Esophagus muscularis mucosa (tissue), 4 donors: ENCODE measurements around the gene CKAP5. TPM values are rescaled to one million over a fixed set of nuclear protein-coding genes. Genes with fewer than 3 reads are reported as not detected.

Experiments
- DNase-seq: peaks from one replicate; pipeline ENCODE4 v3.0.0-alpha.2; 2017; ENCODE audit errors: extremely low spot score
- H3K27ac ChIP-seq, 4 donors: fragments of 200-600 bp; sonication (generic); replicated peaks in 1 of 4; 1 replicate in 3 of 4; 2 replicates in 1 of 4; pipeline ENCODE4 v1.5.1; 2016 to 2019; ENCODE audit warnings: mild to moderate bottlenecking in 1 of 4
- H3K27me3 ChIP-seq, 4 donors: fragments of 200-600 bp; sonication (generic); one replicate each; pipeline versions ENCODE4 v1.5.1 to v1.6.0; 2016 to 2019
- H3K36me3 ChIP-seq, 4 donors: fragments of 200-600 bp; sonication (generic); one replicate each; pipeline ENCODE4 v1.5.1; 2016 to 2019
- H3K4me1 ChIP-seq, 4 donors: fragments of 200-600 bp; sonication (generic); one replicate each; pipeline ENCODE4 v1.5.1; 2016 to 2019
- H3K4me3 ChIP-seq, 4 donors: fragments of 200-600 bp; sonication (generic); 1 replicate in 2 of 4; 2 replicates in 2 of 4; pipeline ENCODE4 v1.5.1; 2016 to 2019; ENCODE audit warnings: mild to moderate bottlenecking in 4 of 4, moderate library complexity in 1 of 4
- H3K9me3 ChIP-seq, 4 donors: fragments of 200-600 bp; sonication (generic); 1 replicate in 3 of 4; 2 replicates in 1 of 4; pipeline ENCODE4 v1.5.1; 2016 to 2019
- EP300 ChIP-seq: sonication (generic); formaldehyde crosslinking; IDR thresholded peaks from one replicate; pipeline ENCODE4 v1.6.1; 2017; ENCODE audit warnings: antibody characterized with exemption
- POLR2A ChIP-seq: fragments of 450-650 bp; IDR thresholded peaks from one replicate; pipeline ENCODE4 v1.6.1; 2017; ENCODE audit warnings: antibody characterized with exemption, moderate library complexity, mild to moderate bottlenecking, low read depth
- POLR2AphosphoS5 ChIP-seq, 2 donors: sonication (generic); formaldehyde crosslinking; IDR thresholded peaks; one replicate each; pipeline ENCODE4 v1.6.1; 2017; ENCODE audit warnings: antibody characterized with exemption in 2 of 2
- WGBS: methylation state at CpG from one replicate; pipeline ENCODE4 v1.1.5; 2018; 5-methylcytosine and 5-hydroxymethylcytosine counted together
- intact Hi-C: fragments of 100-400 bp; cut with DNase I; formaldehyde crosslinking; loops from one replicate; pipeline ENCODE4 v1.15.1; 2023
- total RNA-seq, 4 donors: library from RNA; depleted of rRNA; stranded (reverse); fragments of >200 nt; gene quantifications; one replicate each; pipeline versions ENCODE4 v1.1.0 to v1.2.1, GENCODE V29; 2016
- TF ChIP-seq, protein P1 (sequence below), 3 experiments: fragments of 200-600 bp in 2 of 3; fragments of 450-650 bp in 1 of 3; sonication (generic) in 2 of 3; IDR thresholded peaks; one replicate each; pipeline ENCODE4 v1.5.1; 2017 to 2019; ENCODE audit warnings: antibody characterized with exemption in 3 of 3, mild to moderate bottlenecking in 2 of 3, moderate library complexity in 1 of 3

CKAP5 gene
- total RNA-seq, 4 donors from 2014 or later = 32.4 to 49.2 (median 40.0) TPM

DNA sequence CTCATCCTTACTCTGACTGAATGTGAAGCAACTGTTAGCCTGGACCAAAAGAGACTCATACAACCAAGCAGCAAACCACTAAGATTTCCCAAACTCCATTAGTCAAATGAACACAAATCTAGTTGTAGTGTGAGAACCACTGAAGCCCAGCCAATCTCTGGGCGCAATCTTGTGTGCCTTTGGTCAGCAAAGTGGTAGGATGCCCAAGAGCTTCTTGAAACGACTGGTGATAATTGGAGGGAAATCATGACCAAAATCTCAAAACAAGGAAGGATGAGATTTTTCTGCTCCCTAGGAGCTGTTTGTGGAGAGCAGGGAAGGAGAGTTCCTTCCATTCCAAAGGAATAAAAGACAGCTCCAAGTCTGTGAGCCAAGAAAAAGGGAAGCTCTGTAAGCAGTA is 103.0 kb downstream of the CKAP5 start:
- WGBS = 89% methylated on average over 2 of the region's 2 CpGs
- TF ChIP-seq POLR2AphosphoS5 (IDR thresholded peaks at IDR 0.05) (no peak), EP300 (no peak), POLR2A (no peak)
- TF ChIP-seq, protein P1, sequence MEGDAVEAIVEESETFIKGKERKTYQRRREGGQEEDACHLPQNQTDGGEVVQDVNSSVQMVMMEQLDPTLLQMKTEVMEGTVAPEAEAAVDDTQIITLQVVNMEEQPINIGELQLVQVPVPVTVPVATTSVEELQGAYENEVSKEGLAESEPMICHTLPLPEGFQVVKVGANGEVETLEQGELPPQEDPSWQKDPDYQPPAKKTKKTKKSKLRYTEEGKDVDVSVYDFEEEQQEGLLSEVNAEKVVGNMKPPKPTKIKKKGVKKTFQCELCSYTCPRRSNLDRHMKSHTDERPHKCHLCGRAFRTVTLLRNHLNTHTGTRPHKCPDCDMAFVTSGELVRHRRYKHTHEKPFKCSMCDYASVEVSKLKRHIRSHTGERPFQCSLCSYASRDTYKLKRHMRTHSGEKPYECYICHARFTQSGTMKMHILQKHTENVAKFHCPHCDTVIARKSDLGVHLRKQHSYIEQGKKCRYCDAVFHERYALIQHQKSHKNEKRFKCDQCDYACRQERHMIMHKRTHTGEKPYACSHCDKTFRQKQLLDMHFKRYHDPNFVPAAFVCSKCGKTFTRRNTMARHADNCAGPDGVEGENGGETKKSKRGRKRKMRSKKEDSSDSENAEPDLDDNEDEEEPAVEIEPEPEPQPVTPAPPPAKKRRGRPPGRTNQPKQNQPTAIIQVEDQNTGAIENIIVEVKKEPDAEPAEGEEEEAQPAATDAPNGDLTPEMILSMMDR (IDR thresholded peaks at IDR 0.05) = no peak
- no peak overlapping the region for H3K27ac ChIP-seq

DNA sequence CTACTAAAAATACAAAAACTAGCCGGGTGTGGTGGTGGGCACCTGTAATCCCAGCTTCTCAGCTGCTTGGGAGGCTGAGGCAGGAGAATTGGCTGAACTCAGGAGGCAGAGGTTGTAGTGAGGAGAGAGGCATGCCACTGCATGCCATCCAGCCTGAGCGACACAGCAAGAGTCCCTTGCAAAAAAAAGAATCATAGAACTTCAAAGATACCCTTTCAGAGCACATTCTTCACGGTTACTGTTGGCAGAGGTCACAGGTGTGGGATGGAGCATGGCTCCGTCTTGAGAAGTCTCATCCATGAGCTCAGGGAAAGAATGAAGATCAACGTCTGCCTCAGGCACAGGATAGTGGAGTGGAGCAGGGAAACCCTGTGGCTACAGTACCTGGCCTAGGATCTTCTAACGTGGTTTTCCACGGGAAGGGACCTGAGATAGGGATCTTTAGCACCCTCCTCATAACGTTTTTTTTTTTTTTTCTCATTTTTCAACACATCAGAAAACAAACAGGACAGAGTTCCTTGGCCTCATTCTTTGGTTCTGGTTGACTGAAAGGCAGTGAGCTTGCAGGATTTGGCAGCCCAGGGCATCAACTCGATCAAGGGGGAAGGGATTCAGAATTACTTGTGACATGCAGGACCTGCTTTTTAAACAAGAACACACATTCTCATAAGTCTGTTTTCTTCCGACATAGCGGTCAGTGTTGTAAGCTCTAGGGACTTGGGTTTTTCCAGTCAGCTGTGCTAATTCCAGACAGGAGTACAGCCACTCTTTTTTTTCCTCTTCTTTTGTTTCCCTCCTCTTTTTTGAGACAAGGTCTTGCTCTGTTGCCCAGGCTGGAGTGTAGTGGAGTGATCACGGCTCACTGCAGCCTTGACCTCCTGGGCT is 104.2 kb downstream of the CKAP5 start:
- WGBS = 74% methylated on average over 12 of the region's 12 CpGs
- H3K36me3 ChIP-seq = peaks cover 30 to 62% (median 58%) of the 10 kb centered on the region in 4 donors

More for the DNA sequence above, 103.0 kb downstream of the CKAP5 start:
- Histone ChIP-seq H3K36me3 (peaks cover 41 to 74% (median 70%) of the 10 kb centered on the region in 4 donors), H3K4me3 (no peak overlapping the region), H3K9me3 (no peaks in the 10 kb centered on the region), H3K27me3 (no peaks in the 10 kb centered on the region), H3K4me1 (no peaks in the 10 kb centered on the region)
- intact Hi-C loops = no loop called here
- DNase-seq = no peak

DNA sequence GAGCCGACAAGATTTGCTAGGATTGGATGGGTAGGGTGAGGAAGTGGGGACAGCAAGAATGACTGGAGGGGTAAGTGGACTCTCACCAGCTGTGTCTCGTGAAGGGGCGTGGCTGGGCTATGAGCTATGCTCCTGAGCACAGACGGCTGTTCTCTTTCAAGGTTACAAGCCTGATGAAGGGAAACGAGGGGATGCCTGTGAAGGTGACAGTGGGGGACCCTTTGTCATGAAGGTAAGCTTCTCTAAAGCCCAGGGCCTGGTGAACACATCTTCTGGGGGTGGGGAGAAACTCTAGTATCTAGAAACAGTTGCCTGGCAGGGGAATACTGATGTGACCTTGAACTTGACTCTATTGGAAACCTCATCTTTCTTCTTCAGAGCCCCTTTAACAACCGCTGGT is 107.2 kb downstream of the CKAP5 start:
- Histone ChIP-seq H3K27me3 (no peaks in the 10 kb centered on the region), H3K27ac (no peak overlapping the region), H3K36me3 (peaks cover 14 to 32% (median 29%) of the 10 kb centered on the region in 4 donors), H3K4me1 (no peaks in the 10 kb centered on the region), H3K9me3 (no peaks in the 10 kb centered on the region), H3K4me3 (no peak overlapping the region)
- intact Hi-C loops = no loop called here
- no peak for DNase-seq
- 74% methylated on average over 6 of the region's 6 CpGs for WGBS
- TF ChIP-seq, protein P1 (IDR thresholded peaks at IDR 0.05) = no peak
- TF ChIP-seq EP300 = no peak
- TF ChIP-seq POLR2A = no peak
- TF ChIP-seq POLR2AphosphoS5 (IDR thresholded peaks at IDR 0.05) = no peak

More for the DNA sequence above, 104.2 kb downstream of the CKAP5 start:
- TF ChIP-seq POLR2A (no peak), EP300 (no peak), POLR2AphosphoS5 (IDR thresholded peaks at IDR 0.05) (no peak)
- TF ChIP-seq, protein P1 (IDR thresholded peaks at IDR 0.05) = no peak
- H3K4me1 ChIP-seq = no peaks in the 10 kb centered on the region
- H3K9me3 ChIP-seq = no peaks in the 10 kb centered on the region
- H3K4me3 ChIP-seq = no peak overlapping the region
- DNase-seq = no peak
- H3K27me3 ChIP-seq = no peaks in the 10 kb centered on the region
- no peak overlapping the region for H3K27ac ChIP-seq
- intact Hi-C loops = no loop called here

DNA sequence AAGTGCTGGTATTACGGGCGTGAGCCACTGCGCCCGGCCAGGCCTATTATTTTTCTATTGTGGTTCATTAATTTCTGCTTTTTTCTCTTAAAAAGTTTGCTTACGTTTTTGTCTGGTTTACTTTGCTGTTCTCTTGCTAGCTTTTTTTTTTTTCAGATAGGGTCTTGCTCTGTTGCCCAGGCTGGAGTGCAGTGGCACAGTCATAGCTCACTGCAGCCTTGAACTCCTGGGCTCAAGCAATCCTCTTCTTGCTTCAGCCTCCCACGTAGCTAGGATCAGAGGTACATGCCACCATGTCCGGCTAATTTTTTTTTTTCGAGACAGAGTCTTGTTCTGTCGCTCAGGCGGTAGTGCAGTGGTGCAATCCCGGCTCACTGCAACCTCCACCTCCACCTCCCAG is 108.4 kb downstream of the CKAP5 start:
- TF ChIP-seq POLR2A (no peak), POLR2AphosphoS5 (IDR thresholded peaks at IDR 0.05) (no peak), EP300 (no peak)
- TF ChIP-seq, protein P1 (IDR thresholded peaks at IDR 0.05) = no peak
- no peaks in the 10 kb centered on the region for H3K9me3 ChIP-seq
- peaks cover 3 to 20% (median 17%) of the 10 kb centered on the region in 4 donors for H3K36me3 ChIP-seq
- DNase-seq = no peak
- no peaks in the 10 kb centered on the region for H3K27me3 ChIP-seq
- no peak overlapping the region for H3K27ac ChIP-seq
- no peaks in the 10 kb centered on the region for H3K4me1 ChIP-seq
- WGBS = 93% methylated on average over 11 of the region's 11 CpGs
- intact Hi-C loops = no loop called here
- no peak overlapping the region for H3K4me3 ChIP-seq
